GM19452 (cell line): Measurements from ENCODE around the gene ZNF576.
"Not testable (repeated sequence)": the region's sequence is repeated elsewhere in the genome, so short reads cannot be mapped to it uniquely, and the experiment has no call there.

Experiments
- ATAC-seq: cut with Tn5 transposase; IDR thresholded peaks from one replicate; pipeline ENCODE4 v1.9.1; 2021; ENCODE audit not compliant: unreplicated experiment

Gene ZNF576

GRCh38 chr19:43644181-43644580 lies 47.8 kb downstream of the ZNF576 start:
- ATAC-seq, result no peak

DNA sequence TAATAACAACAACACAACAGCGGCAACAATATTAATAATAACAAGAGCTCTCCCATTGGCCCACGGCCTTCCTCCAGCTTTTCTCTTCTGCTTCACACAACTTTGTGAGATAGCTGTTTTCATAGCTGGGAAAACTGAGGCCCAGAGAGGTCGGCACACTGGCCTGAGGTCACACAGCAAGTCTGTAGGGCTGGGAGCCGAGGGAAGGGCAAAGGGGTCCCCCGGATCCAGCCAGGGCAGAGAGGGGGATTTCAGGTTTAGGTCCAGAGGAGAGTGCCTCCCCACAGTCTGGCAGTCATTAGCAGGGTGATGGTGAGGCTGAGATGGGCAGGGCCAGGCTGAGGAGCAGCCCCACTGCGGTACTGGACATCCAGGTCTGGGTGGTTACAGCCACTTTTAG lies 52.2 kb downstream of the ZNF576 start:
- ATAC-seq, result no peak

- no peak for ATAC-seq
These were observed 53.1 kb downstream of the ZNF576 start for GRCh38 chr19:43649514-43649913.

DNA sequence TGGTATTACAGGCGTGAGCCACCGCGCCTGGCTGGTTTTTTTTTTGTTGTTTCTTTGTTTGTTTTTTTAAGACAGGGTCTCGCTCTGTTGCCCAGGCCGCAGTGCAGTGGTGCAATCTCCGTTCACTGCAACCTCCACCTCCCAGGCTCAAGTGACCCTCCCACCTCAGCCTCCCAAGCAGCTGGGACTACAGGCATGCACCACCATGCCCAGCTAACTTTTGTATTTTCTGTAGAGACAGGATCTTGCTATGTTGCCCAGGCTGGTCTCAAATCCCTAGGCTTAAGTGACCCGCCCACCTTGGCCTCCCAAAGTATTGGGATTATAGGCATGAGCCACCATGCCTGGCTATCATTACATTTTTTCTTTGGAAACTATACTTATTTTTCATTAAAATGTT lies 53.9 kb downstream of the ZNF576 start:
- ATAC-seq, result not testable (repeated sequence)
